ENCODE measurements around the gene HSF4. TPM values are rescaled to one million over a fixed set of nuclear protein-coding genes. Genes with fewer than 3 reads are reported as not detected.

Gene HSF4
- total and polyA plus RNA-seq, 2 donors (not counting 3 experiments of a cell fraction or from before 2014, with no cell fraction given) = 4.8 to 5.5 TPM

GRCh38 chr16:67206129-67206837 lies 41.7 kb downstream of the HSF4 start:
- no peak for TF ChIP-seq MYC (IDR thresholded peaks at IDR 0.05; ENCODE audit: low read depth, low read length)
- TF ChIP-seq JUN (IDR thresholded peaks at IDR 0.05; ENCODE audit: borderline replicate concordance, insufficient read depth, insufficient read length, low read depth) = no peak
- no peak for TF ChIP-seq FOS (IDR thresholded peaks at IDR 0.05; ENCODE audit: borderline replicate concordance, insufficient read depth, low read length)
- TF ChIP-seq EZH2 (IDR thresholded peaks at IDR 0.05; ENCODE audit: borderline replicate concordance, low read depth, low read length, severe bottlenecking) = no peak
- no peak for TF ChIP-seq CTCF (IDR thresholded peaks at IDR 0.05; ENCODE audit: extremely low read depth in 1 of 2, insufficient read depth in 1 of 2, low read depth in 1 of 2, low read length in 2 of 2)
- no peak for TF ChIP-seq MAX (IDR thresholded peaks at IDR 0.05; ENCODE audit: insufficient read depth, insufficient read length)
- TF ChIP-seq POLR2AphosphoS5 (IDR thresholded peaks at IDR 0.05; ENCODE audit: insufficient read depth, low read depth, low read length) = no peak
- TF ChIP-seq GATA2 (IDR thresholded peaks at IDR 0.05; ENCODE audit: insufficient read depth, insufficient read length, low read depth, low read length) = no peak
- TF ChIP-seq POLR2A (IDR thresholded peaks at IDR 0.05; ENCODE audit: low read depth, low read length) = no peak
- Histone ChIP-seq H3K4me3 (replicated peaks in 1 of 3; ENCODE audit: insufficient read depth in 1 of 3, low read depth in 1 of 3, low read length in 3 of 3) (no peak overlapping the region), H3K36me3 (ENCODE audit: control insufficient read depth in 2 of 2, extremely low read depth in 1 of 2, insufficient read depth in 2 of 2, low read length in 2 of 2) (peaks cover 0 to 26% of the 10 kb centered on the region in 2 experiments), H3K4me1 (ENCODE audit: control insufficient read depth, extremely low read depth, insufficient read depth, low read length) (no peaks in the 10 kb centered on the region), H3K79me2 (ENCODE audit: control insufficient read depth, insufficient read depth, low read length) (no peaks in the 10 kb centered on the region), H3K9me3 (replicated peaks; ENCODE audit: control insufficient read depth, insufficient read depth, low read length) (no peaks in the 10 kb centered on the region), H4K20me1 (replicated peaks; ENCODE audit: control insufficient read depth, extremely low read depth, insufficient read depth, low read length) (no peaks in the 10 kb centered on the region), H3K27ac (ENCODE audit: insufficient read depth, low read depth, low read length) (no peak overlapping the region), H3K9me1 (replicated peaks; ENCODE audit: control insufficient read depth, extremely low read depth, insufficient read depth, low read length) (no peaks in the 10 kb centered on the region), H3K27me3 (ENCODE audit: control insufficient read depth in 2 of 2, insufficient read depth in 2 of 2, low read length in 2 of 2) (no peaks in the 10 kb centered on the region), H3K9ac (replicated peaks; ENCODE audit: extremely low read depth, insufficient read depth, low read length) (no peak overlapping the region), H3K4me2 (ENCODE audit: insufficient read depth, low read length) (no peak overlapping the region), H2AFZ (ENCODE audit: low read depth, low read length) (no peak overlapping the region)
- intact Hi-C loops (cut with micrococcal nuclease) = no loop called here
- DNase-seq (ENCODE audit: low read depth, low spot score) = no peak
- CTCF ChIA-PET = interaction anchor here (0.9 kb wide), 1 partner anchor 8 kb away, joined by 3 read pairs; no protein-coding TSS in a partner anchor
- POLR2A ChIA-PET = no interaction called here
- FAIRE-seq = no peak
- no TSS peak for BruUV-seq (replicated peaks)
- dilution Hi-C loops (cut with MboI; ENCODE audit: extremely low pct_ligation_motif_present, low sequenced_read_pairs) = no loop called here

Measured in endothelial cell of umbilical vein (primary cell).